OCI-LY3 (cell line): Measurements from ENCODE around the gene SLC9C1.

Experiments used
- H2AFZ ChIP-seq: fragments of 200-600, 300-600 bp; shearing (Covaris generic); 2 replicates; pipeline ENCODE4 v1.6.0; 2014; ENCODE audit warnings: antibody characterized with exemption, low read depth, low read length
- H3K27ac ChIP-seq: fragments of 200-600, 300-600 bp; sonication (generic); 2 replicates; pipeline ENCODE4 v1.5.1; 2014; ENCODE audit warnings: mild to moderate bottlenecking, low read length, moderate library complexity, mixed read lengths
- H3K27me3 ChIP-seq: fragments of 200-600, 300-600 bp; sonication (generic); 2 replicates; pipeline ENCODE4 v1.6.1; 2014; ENCODE audit warnings: low read depth, low read length, mixed read lengths
- H3K36me3 ChIP-seq: fragments of 200-600, 300-600 bp; sonication (generic); replicated peaks from 2 replicates; pipeline ENCODE3; 2014; ENCODE audit warnings: low read depth, low read length, mixed read lengths
- H3K4me1 ChIP-seq: fragments of 300-600, 200-600 bp; sonication (generic); 2 replicates; pipeline ENCODE4 v1.6.1; 2014; ENCODE audit warnings: low read length, mixed read lengths
- H3K4me2 ChIP-seq: fragments of 200-600, 300-600 bp; sonication (generic); 2 replicates; pipeline ENCODE4 v1.6.1; 2014; ENCODE audit warnings: low read length, mixed read lengths
- H3K4me3 ChIP-seq: fragments of 300-600, 200-600 bp; sonication (generic); 2 replicates; pipeline ENCODE4 v1.5.1; 2014; ENCODE audit warnings: antibody characterized with exemption, mild to moderate bottlenecking, low read length, moderate library complexity
- H3K79me2 ChIP-seq: fragments of 300-600, 200-600 bp; shearing (Covaris generic); 2 replicates; pipeline ENCODE4 v1.6.1; 2014; ENCODE audit warnings: mild to moderate bottlenecking, low read length, mixed read lengths
- H3K9ac ChIP-seq: fragments of 300-600, 200-600 bp; shearing (Covaris generic); 2 replicates; pipeline ENCODE4 v1.6.0; 2014; ENCODE audit warnings: mild to moderate bottlenecking, low read length, moderate library complexity
- H3K9me3 ChIP-seq: fragments of 200-600, 300-600 bp; shearing (Covaris generic); 2 replicates; pipeline ENCODE4 v1.6.1; 2014; ENCODE audit warnings: low read length, mixed read lengths; ENCODE audit not compliant: insufficient read depth
- H4K20me1 ChIP-seq: fragments of 200-600, 300-600 bp; sonication (generic); 2 replicates; pipeline ENCODE4 v1.6.1; 2016; ENCODE audit warnings: low read length, mixed read lengths; ENCODE audit not compliant: insufficient read depth
- CTCF ChIP-seq: fragments of 200-600, 300-600 bp; sonication (generic); IDR thresholded peaks from 2 replicates; pipeline ENCODE4 v1.5.1; 2014; ENCODE audit warnings: antibody characterized with exemption, low read length, low read depth
- EZH2phosphoT487 ChIP-seq: fragments of 200-600 bp; shearing (Covaris generic); IDR thresholded peaks from 2 replicates; pipeline ENCODE4 v1.6.1; 2018; ENCODE audit warnings: antibody characterized with exemption, mixed run types, low read depth

Gene SLC9C1

DNA sequence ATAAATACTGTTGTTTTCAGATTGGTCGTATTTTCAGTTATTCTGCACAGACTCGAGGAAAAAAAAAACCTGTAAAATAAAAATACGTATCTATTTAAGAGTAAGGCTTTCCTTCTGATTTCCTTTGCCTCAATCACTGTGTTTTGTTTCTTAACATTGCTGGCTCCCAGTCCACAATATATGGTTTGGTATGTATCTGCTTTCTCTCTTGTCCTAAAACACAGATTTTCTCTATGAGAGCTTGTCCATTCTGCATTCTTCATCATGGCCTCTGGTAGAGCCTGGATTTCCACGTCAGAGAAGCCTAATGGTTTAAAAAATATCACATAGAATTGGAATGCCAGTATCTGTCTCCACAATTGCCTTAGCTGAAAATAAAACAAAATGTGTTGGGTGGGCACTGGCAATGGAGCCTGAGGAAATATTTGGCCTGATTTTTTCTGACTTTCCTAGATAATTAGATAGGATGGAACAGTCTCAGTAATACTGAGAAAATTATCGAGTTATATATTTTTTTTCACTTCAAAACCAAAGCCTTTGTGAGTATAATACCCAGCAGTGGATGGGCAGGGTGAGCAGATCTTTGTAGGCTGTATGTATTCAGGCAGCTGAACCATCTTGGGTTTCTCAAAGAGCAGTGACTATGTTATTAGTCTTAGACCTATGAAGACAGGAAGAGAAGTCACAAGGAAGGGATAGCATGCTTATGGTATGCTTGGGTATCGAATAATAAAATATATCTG, 40.8 kb upstream of the SLC9C1 start:
- no peak overlapping the region for H2AFZ ChIP-seq
- H3K27ac ChIP-seq = no peak overlapping the region
- H3K9ac ChIP-seq = no peak overlapping the region

DNA sequence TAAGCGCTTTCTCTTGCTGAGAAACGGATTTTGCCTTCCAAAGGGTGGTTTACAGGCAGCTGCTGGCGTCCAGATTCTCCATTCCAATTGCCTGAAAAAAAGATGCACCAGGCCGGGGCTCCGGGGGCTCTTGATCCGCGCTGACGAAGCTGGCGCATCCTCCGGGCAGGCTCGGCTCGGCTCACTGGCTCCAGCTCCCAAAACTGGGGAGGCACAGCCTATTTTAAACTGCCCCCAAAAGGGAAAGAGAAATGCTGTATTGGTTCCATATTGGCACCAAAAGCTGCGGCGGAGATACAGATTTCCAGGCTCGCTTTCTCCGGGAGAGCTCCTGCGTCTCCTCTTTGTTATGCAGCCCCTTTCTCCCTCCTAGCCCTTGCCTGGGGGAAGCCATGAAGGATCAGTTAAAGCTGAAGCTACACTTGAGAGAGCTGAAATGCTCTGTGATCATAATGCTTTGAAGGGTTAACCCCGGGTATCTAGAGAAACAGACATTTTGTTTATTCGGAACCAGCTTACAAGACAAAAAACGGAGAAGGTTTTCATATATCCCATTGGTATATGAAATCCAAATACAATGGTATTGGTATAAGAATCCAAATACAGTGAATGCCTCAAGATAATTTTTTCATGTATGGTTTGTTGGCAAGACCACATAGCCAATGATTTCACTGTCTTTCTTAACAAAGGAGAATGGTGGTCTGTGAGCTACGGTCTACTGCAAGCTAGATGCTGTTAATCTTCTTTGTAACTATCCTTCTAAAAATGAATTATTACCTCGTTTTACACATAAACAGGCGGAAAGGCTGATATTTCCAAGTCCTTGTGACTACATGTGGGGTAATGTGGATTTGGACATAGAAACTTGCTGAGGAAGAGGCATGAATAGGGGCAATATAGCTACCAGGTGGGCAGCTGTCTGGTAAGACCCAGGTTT, 39.6 kb upstream of the SLC9C1 start:
- no peak for TF ChIP-seq EZH2phosphoT487
- no peak for TF ChIP-seq CTCF
- H3K4me1 ChIP-seq = no peaks in the 10 kb centered on the region
- H4K20me1 ChIP-seq = no peaks in the 10 kb centered on the region
- H3K9ac ChIP-seq = peak overlapping the region; percentile 47; the same call in 1 of the 2 replicates
- H3K79me2 ChIP-seq = no peaks in the 10 kb centered on the region
- no peaks in the 10 kb centered on the region for H3K36me3 ChIP-seq
- H3K27me3 ChIP-seq = peaks cover 14% of the 10 kb centered on the region
- H3K4me2 ChIP-seq = peak overlapping the region; percentile 100
- peak overlapping the region; percentile 77 for H2AFZ ChIP-seq
- H3K9me3 ChIP-seq = no peaks in the 10 kb centered on the region
- H3K4me3 ChIP-seq = peak overlapping the region; percentile 90
- no peak overlapping the region for H3K27ac ChIP-seq

More for the DNA sequence above, 40.8 kb upstream of the SLC9C1 start:
- Histone ChIP-seq H3K27me3 (peaks cover 14% of the 10 kb centered on the region), H3K36me3 (no peaks in the 10 kb centered on the region), H4K20me1 (no peaks in the 10 kb centered on the region), H3K4me3 (no peak overlapping the region), H3K79me2 (no peaks in the 10 kb centered on the region), H3K4me1 (no peaks in the 10 kb centered on the region), H3K4me2 (no peak overlapping the region), H3K9me3 (no peaks in the 10 kb centered on the region)
- TF ChIP-seq CTCF (no peak), EZH2phosphoT487 (no peak)

DNA sequence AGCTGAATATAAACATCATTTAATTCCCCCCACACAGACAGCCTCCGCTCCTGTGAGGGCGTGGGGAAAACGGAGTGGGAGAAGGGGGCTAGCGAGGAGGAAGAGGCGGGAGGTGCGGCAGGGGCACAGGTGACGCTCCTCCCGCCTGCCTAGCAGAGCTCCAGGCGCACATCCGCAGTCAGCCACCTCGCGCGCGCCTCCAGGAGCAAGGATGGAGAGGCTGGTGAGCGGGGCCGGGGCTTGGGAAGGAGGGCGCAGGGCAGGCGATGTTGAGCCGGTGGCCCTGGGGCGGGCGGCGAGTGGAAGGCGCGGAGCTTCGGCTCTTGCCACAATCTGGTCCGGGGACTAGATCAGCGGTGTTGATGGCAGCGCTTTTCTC, 39.0 kb upstream of the SLC9C1 start, which contains the start of gene CD200:
CD200 (plus strand) TSS at position 155 of the 379 bp plus-strand sequence; CDS start at position 212, 57 bp downstream.
- Histone ChIP-seq H3K9ac (peak within 1 kb of the TSS; percentile 47), H4K20me1 (no peaks in the 10 kb centered on the region), H3K27ac (no peak within 1 kb of the TSS), H3K4me2 (peak within 1 kb of the TSS; percentile 100), H2AFZ (peak within 1 kb of the TSS; percentile 77), H3K9me3 (no peaks in the 10 kb centered on the region), H3K4me3 (peak within 1 kb of the TSS; percentile 90), H3K79me2 (no peaks in the 10 kb centered on the region), H3K36me3 (no peaks in the 10 kb centered on the region), H3K4me1 (no peaks in the 10 kb centered on the region), H3K27me3 (peaks cover 14% of the 10 kb centered on the region)
- TF ChIP-seq CTCF (no peak), EZH2phosphoT487 (no peak)

DNA sequence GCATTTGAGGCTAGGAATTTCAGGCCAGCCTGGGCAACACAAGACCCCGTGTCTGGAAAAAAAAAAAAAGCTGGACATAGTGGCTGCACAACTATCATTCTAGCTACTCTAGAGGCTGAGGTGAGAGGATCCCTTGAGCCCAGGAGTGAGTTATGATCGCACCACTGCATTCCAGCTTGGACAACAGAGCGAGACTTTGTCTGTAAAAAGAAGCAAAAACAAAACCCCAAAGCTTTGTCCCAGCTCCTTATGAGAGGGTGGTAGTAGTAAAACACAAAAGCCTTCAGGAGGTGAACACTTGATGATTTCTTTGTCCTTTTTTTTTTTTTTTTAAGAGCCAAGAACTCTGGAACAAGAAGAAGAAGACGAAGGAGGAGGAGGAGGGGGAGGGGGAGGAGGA, 37.8 kb upstream of the SLC9C1 start:
- H3K4me3 ChIP-seq = peak overlapping the region; percentile 90
- H3K4me2 ChIP-seq = peak overlapping the region; percentile 100

More for the DNA sequence above, 37.8 kb upstream of the SLC9C1 start:
- Histone ChIP-seq H2AFZ (peak overlapping the region; percentile 58), H3K27ac (no peak overlapping the region), H3K79me2 (no peaks in the 10 kb centered on the region), H3K4me1 (peaks cover 1% of the 10 kb centered on the region; the same call in 1 of the 2 replicates), H3K27me3 (peaks cover 12% of the 10 kb centered on the region), H3K9ac (no peak overlapping the region; the same call in 1 of the 2 replicates), H3K9me3 (no peaks in the 10 kb centered on the region), H3K36me3 (no peaks in the 10 kb centered on the region), H4K20me1 (no peaks in the 10 kb centered on the region)
- TF ChIP-seq EZH2phosphoT487 (no peak), CTCF (no peak)
